ENCODE results near the gene MAPK8IP3. TPM values are rescaled to one million over a fixed set of nuclear protein-coding genes. Genes with fewer than 3 reads are reported as not detected.

MAPK8IP3 gene
- total RNA-seq, 4 donors from 2014 or later, result 56.0 to 206 (median 82.1) TPM

- Histone ChIP-seq H3K27ac (no peak overlapping the region), H3K27me3 (no peaks in the 10 kb centered on the region), H3K9me3 (no peaks in the 10 kb centered on the region), H3K4me3 (no peak overlapping the region), H3K4me1 (peaks cover 8% of the 10 kb centered on the region), H3K36me3 (peaks cover 88% of the 10 kb centered on the region)
- DNase-seq (ENCODE audit: low spot score in 2 of 2), result no peak
- no peak for TF ChIP-seq POLR2AphosphoS5 (IDR thresholded peaks at IDR 0.05)
- TF ChIP-seq CTCF (IDR thresholded peaks at IDR 0.05), result no peak
- no peak for TF ChIP-seq POLR2A (IDR thresholded peaks at IDR 0.05)
- no peak for TF ChIP-seq EP300 (IDR thresholded peaks at IDR 0.05)
- WGBS, result 90% methylated on average over 7 of the region's 15 CpGs
Measured at GRCh38 chr16:1761751-1762150, 55.8 kb downstream of the MAPK8IP3 start.

GRCh38 chr16:1762196-1762878 lies 56.3 kb downstream of the MAPK8IP3 start:
- Histone ChIP-seq H3K27ac (no peak overlapping the region), H3K9me3 (no peaks in the 10 kb centered on the region), H3K4me3 (no peak overlapping the region), H3K27me3 (no peaks in the 10 kb centered on the region), H3K4me1 (peaks cover 8% of the 10 kb centered on the region), H3K36me3 (peaks cover 94% of the 10 kb centered on the region)
- no peak for TF ChIP-seq CTCF (IDR thresholded peaks at IDR 0.05)
- TF ChIP-seq POLR2A (IDR thresholded peaks at IDR 0.05), result no peak
- no peak for TF ChIP-seq POLR2AphosphoS5 (IDR thresholded peaks at IDR 0.05)
- TF ChIP-seq EP300 (IDR thresholded peaks at IDR 0.05), result no peak
- no peak for DNase-seq (ENCODE audit: low spot score in 2 of 2)
- WGBS, result 85% methylated on average over 12 of the region's 30 CpGs

DNA sequence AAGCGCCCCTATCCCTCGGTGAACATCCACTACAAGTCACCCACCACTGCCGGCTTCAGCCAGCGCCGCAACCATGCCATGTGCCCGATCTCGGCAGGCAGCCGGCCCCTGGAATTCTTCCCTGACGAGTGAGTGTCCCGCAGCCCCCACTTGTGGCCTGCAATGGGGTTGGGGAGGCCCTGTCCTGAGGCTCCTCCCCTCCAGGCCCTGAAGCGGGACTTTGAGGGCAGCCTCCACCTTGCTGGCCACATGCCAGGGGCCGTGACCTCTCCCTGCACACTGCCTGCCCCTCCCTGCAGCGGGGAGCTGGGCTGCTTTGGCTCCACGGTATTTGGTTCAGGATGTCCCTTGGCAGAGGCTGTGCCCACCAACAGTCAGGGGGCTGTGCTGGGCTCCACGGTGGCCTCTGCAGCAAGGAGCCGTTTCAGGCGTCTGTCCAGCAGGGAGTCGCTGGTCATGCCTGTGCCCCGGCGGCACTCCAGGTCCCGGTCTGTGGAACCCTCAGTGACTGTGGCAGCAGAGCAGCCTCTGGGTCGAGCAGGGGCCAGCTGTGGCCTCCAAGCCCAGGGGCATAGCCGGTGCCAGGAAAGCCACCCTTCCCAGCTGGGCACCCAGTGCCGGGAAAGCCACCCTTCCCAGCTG lies 57.0 kb downstream of the MAPK8IP3 start:
- no peak for DNase-seq (ENCODE audit: low spot score in 2 of 2)
- Histone ChIP-seq H3K9me3 (no peaks in the 10 kb centered on the region), H3K4me3 (no peak overlapping the region), H3K27me3 (no peaks in the 10 kb centered on the region), H3K27ac (no peak overlapping the region), H3K4me1 (peaks cover 8% of the 10 kb centered on the region), H3K36me3 (peaks cover 94% of the 10 kb centered on the region)
- WGBS, result 70% methylated on average over 7 of the region's 24 CpGs
- TF ChIP-seq POLR2A (IDR thresholded peaks at IDR 0.05) (no peak), CTCF (IDR thresholded peaks at IDR 0.05) (no peak), POLR2AphosphoS5 (IDR thresholded peaks at IDR 0.05) (no peak), EP300 (IDR thresholded peaks at IDR 0.05) (no peak)

GRCh38 chr16:1763521-1764511 lies 57.8 kb downstream of the MAPK8IP3 start:
- no peaks in the 10 kb centered on the region for H3K27me3 ChIP-seq
- DNase-seq (ENCODE audit: low spot score in 2 of 2), result no peak
- H3K4me1 ChIP-seq, result peaks cover 8% of the 10 kb centered on the region
- no peaks in the 10 kb centered on the region for H3K9me3 ChIP-seq
- TF ChIP-seq POLR2A (IDR thresholded peaks at IDR 0.05), result no peak
- peak in 1 of 2 donors; percentile 27 for TF ChIP-seq CTCF (IDR thresholded peaks at IDR 0.05)
- H3K27ac ChIP-seq, result no peak overlapping the region
- WGBS, result 55% methylated on average over 15 of the region's 81 CpGs
- H3K4me3 ChIP-seq, result no peak overlapping the region
- H3K36me3 ChIP-seq, result peaks cover 96% of the 10 kb centered on the region

Measured in suprapubic skin (tissue), 4 donors.